Measurements from ENCODE around the gene DPH7.
A peak's percentile ranks its signal among the peaks of the same experiment; 100 is the strongest.
"Not testable (repeated sequence)": the region's sequence is repeated elsewhere in the genome, so short reads cannot be mapped to it uniquely, and the experiment has no call there.

DPH7 gene

DNA sequence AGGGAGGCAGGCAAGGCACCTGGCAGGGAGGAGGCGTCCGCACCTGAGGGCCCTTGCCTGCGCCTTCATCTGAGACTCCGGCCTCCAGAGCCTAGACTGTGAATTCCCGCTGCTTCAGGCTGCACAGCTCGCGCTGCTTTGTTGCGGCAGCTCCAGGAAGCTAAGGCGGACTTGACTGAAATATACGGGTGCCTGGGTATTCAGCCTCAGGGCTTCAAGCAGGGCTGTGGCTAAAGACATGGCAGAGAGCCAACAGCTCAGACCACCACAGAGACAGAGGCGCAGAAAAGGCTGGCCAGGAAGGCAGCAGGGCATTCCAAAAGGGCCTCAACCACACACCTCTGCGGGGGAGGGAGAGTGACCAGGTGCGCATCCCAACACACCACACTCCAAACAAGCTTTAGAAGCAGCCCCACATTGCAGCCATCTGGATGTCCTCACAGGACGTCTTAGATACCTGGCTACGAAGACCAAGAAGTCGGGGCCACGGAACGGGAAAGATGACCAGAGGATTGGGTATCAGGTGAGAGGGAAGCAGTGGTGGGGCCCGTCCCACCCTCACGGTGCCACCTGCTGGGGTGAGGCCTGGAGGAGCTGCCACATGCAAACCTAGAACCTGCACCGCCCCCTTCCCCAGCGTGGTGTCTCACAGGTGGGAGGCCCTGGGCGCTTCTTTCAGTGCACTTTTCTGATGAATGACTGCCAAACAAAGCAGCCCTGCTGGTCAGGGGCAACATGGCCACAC is 1.7 kb upstream of the DPH7 start:
- H3K36me3 Mint-ChIP-seq = peaks cover 17% of the 10 kb centered on the region
- no peak overlapping the region for H3K4me3 Mint-ChIP-seq
- no peak overlapping the region for H3K27ac Mint-ChIP-seq
- peaks cover 32% of the 10 kb centered on the region for H3K4me1 Mint-ChIP-seq
- H3K27me3 Mint-ChIP-seq = no peaks in the 10 kb centered on the region
- no peak for DNase-seq
- CTCF ChIA-PET = interaction anchor here (0.6 to 1.9 kb wide), 6 partner anchors 8 to 115 kb away, joined by 3 to 12 read pairs (median 4); partner anchors contain the start of gene MRPL41
- H3K9me3 Mint-ChIP-seq = no peaks in the 10 kb centered on the region

DNA sequence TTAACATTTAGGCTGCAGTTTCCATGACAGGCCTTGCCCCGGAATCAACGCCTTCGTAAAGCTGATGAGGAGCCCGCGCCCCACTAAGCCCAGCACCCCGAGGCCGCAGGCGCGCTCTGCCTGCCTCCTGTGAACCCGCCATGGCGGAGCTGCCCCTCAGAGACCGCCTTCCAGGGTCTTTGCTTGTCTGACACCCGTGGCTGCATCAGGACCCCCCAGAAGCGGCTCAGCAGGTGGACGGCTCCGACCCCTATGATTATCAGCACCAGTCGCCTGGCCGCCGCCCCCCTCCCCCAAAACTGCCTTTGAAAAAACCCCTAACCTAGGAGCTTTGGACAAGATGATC is 507 bp upstream of the DPH7 start:
- Mint-ChIP-seq H3K27ac (peak overlapping the region; percentile 74), H3K4me3 (peak overlapping the region; percentile 82), H3K36me3 (peaks cover 25% of the 10 kb centered on the region), H3K4me1 (peaks cover 35% of the 10 kb centered on the region), H3K27me3 (no peaks in the 10 kb centered on the region), H3K9me3 (no peaks in the 10 kb centered on the region)
- CTCF ChIA-PET = interaction anchor here (0.6 to 1.9 kb wide), 6 partner anchors 9 to 217 kb away, joined by 3 to 12 read pairs (median 4); partner anchors contain the start of genes MRPL41 and ZMYND19
- DNase-seq = no peak

DNA sequence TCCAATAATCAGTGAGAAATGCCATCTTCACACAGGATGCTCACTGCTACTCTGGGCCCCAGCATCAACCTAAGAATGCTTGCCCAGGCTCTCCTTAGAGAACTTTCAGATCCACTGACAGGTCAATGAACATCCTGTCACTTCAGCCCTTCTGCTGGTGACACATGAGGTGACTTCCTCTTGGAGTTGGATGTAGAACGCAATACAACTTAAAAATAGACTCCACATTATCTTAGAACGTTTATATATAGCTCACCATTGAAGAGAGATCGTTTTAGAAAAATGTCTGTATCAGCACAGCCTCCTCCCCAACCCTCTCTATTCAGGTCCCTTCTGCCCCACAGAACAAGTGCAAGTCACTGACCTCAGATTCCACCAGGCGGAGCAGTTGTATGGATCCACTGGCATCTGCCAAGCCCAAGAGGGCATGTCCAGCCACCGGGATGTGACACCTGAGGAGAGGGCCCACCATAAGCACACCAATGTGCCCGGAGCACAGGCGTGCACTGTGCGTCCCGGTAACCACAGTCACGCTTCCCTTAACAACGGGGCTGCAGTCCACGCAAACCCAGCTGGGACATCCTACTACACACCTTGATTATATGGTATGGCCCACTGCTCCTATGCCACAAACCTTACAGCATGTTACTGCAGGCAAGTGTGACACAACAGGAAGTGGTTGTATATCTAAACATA is 2.9 kb downstream of the DPH7 start:
- CTCF ChIA-PET = interaction anchor here (1.1 to 1.6 kb wide), 2 partner anchors 24 to 41 kb away, joined by 4 to 5 read pairs; partner anchors contain the start of gene MRPL41
- Mint-ChIP-seq H3K36me3 (peaks cover 33% of the 10 kb centered on the region), H3K4me1 (peaks cover 35% of the 10 kb centered on the region), H3K27ac (peak overlapping the region; percentile 72), H3K27me3 (no peaks in the 10 kb centered on the region), H3K9me3 (no peaks in the 10 kb centered on the region), H3K4me3 (peak overlapping the region; percentile 47)
- no peak for DNase-seq

DNA sequence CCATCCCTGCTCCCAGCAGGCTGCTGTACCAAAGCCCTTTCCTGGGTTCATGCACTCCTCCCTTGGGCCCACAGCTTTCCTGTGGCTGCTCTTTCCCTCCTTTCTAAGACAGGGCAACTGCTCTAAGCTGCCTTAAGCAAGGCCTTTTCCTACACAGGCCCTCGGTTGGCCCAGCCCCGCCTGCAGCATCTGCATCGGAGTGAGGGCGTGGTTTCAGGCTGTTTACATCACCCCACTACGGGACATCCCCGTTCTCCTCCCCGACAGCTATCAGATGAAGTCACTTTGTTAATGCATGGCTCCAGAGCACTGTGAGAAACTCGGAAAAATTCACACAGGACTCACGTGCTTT is 3.4 kb downstream of the DPH7 start:
- no peaks in the 10 kb centered on the region for H3K9me3 Mint-ChIP-seq
- no peak overlapping the region for H3K4me3 Mint-ChIP-seq
- DNase-seq = no peak
- no peaks in the 10 kb centered on the region for H3K27me3 Mint-ChIP-seq
- H3K27ac Mint-ChIP-seq = peak overlapping the region; percentile 50
- peaks cover 38% of the 10 kb centered on the region for H3K36me3 Mint-ChIP-seq
- CTCF ChIA-PET = no interaction called here
- peaks cover 36% of the 10 kb centered on the region for H3K4me1 Mint-ChIP-seq

DNA sequence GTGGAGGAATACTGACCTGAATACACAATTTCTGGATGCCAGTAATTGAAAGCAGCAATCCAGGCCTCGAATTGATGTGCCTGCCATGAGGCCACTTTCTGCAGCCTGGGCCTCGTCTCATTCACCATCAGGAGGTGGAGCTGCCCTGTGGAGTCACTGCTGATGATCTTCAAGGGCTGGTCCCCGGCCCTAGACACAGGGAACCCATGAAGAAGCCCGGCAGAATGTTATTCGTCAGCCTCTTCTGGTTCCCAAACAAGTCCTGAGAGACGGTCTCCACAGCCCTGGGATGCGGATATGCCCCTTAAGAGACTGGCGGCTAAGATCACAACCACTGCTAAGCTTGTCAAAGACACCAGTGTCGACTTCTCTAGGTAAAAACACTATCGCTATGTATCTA is 4.5 kb downstream of the DPH7 start:
- no peak overlapping the region for H3K27ac Mint-ChIP-seq
- peaks cover 40% of the 10 kb centered on the region for H3K36me3 Mint-ChIP-seq
- DNase-seq = no peak
- no peaks in the 10 kb centered on the region for H3K9me3 Mint-ChIP-seq
- no peak overlapping the region for H3K4me3 Mint-ChIP-seq
- CTCF ChIA-PET = interaction anchor here (1.2 kb wide), 1 partner anchor 14 kb away, joined by 3 read pairs; no protein-coding TSS in a partner anchor
- H3K4me1 Mint-ChIP-seq = peaks cover 36% of the 10 kb centered on the region
- no peaks in the 10 kb centered on the region for H3K27me3 Mint-ChIP-seq

DNA sequence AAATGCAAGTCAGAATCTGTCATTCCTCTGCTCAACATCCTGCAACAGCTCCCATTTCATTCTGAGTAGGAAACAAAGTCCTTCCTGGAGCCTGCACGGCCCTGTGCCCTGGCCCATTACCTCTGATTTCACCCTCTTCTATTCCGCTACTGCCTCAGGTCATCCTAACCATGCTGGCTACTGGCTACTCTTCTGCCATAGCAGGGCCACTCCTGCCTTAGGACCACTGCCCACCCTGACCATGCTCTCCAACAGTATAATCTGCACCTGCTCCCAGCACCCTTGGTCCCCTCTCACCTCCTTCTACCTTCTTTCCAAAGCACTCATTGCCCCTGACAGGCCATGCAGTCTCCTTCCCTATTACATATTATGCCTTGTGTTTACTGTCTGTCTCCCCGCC is 8.2 kb downstream of the DPH7 start:
- CTCF ChIA-PET = no interaction called here
- no peak for DNase-seq
- no peaks in the 10 kb centered on the region for H3K27me3 Mint-ChIP-seq
- peaks cover 8% of the 10 kb centered on the region for H3K4me1 Mint-ChIP-seq
- no peak overlapping the region for H3K4me3 Mint-ChIP-seq
- no peaks in the 10 kb centered on the region for H3K9me3 Mint-ChIP-seq
- H3K36me3 Mint-ChIP-seq = peaks cover 35% of the 10 kb centered on the region
- H3K27ac Mint-ChIP-seq = no peak overlapping the region

DNA sequence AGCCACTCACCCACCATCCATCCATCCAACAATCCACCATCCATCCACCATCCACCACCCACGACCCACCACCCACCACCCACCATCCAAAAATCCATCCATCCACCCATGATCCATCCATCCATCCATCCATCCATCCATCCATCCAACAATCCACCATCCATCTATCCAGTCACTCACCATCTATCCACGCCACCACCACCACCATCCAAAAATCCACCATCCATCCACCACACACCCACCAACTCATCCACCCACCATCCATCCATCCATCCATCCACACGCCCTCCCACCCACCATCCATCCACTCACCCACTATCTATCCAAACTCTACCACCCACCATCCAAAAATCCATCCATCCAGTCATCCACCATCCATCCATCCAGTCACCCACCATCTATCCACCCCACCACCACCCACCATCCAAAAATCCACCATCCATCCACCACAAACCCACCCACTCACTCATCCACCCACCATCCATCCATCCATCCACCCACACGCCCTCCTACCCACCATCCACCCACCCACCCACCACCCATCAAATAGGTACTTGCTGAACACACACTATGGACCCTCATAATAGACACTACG is 9.0 kb downstream of the DPH7 start:
- Mint-ChIP-seq H3K27me3 (no peaks in the 10 kb centered on the region), H3K4me3 (no peak overlapping the region), H3K36me3 (peaks cover 29% of the 10 kb centered on the region), H3K4me1 (peaks cover 4% of the 10 kb centered on the region), H3K9me3 (no peaks in the 10 kb centered on the region), H3K27ac (no peak overlapping the region)
- CTCF ChIA-PET = no interaction called here
- DNase-seq = no peak

DNA sequence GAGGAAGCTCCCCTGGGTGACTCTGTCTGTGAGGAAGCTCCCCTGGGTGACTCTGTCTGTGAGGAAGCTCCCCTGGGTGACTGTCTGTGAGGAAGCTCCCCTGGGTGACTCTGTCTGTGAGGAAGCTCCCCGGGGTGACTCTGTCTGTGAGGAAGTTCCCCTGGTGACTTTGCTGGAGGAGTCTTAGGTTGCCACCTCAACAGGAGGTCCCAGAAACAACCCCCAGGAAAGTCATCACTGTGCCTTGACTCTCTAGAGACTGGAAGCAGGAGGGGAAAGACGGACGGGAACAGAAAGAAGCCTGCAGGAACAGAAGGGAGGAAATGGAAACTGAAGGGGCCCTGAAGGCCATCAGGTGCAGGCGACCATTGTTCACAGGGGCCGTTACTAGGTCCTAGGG is 10.3 kb downstream of the DPH7 start:
- H3K4me3 Mint-ChIP-seq, H3K4me1 Mint-ChIP-seq, H3K27me3 Mint-ChIP-seq, DNase-seq, H3K27ac Mint-ChIP-seq, H3K9me3 Mint-ChIP-seq, CTCF ChIA-PET: not testable (repeated sequence)
- H3K36me3 Mint-ChIP-seq = peaks cover 31% of the 10 kb centered on the region

DNA sequence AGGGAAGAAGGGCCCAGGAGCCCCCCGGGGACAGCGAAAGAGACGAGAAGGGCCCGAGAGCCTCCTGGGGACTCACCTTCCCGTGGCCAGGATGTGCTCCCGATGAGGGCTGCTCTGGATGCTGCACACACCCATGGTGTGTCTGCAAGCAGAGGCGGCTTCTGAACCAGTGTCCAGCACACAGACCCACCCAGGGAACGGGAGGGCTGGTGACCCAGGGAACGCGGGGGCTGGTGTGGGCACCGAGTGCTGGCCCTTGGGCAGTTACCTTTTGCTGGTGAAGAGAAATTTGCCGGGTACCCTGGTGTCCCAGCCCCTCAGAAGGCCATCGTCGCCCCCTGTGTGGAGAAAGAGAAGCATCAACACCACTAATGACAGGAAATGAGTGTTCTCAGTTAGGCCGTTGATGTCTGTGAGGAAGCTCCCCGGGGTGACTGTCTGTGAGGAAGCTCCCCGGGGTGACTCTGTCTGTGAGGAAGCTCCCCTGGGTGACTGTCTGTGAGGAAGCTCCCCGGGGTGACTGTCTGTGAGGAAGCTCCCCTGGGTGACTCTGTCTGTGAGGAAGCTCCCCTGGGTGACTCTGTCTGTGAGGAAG is 13.8 kb downstream of the DPH7 start:
- H3K27ac Mint-ChIP-seq = no peak overlapping the region
- H3K4me3 Mint-ChIP-seq = no peak overlapping the region
- peaks cover 27% of the 10 kb centered on the region for H3K36me3 Mint-ChIP-seq
- no peak for DNase-seq
- CTCF ChIA-PET = interaction anchor here (1.2 kb wide), 1 partner anchor 13 kb away, joined by 4 read pairs; no protein-coding TSS in a partner anchor
- H3K27me3 Mint-ChIP-seq = no peaks in the 10 kb centered on the region
- H3K9me3 Mint-ChIP-seq = no peaks in the 10 kb centered on the region
- no peaks in the 10 kb centered on the region for H3K4me1 Mint-ChIP-seq

DNA sequence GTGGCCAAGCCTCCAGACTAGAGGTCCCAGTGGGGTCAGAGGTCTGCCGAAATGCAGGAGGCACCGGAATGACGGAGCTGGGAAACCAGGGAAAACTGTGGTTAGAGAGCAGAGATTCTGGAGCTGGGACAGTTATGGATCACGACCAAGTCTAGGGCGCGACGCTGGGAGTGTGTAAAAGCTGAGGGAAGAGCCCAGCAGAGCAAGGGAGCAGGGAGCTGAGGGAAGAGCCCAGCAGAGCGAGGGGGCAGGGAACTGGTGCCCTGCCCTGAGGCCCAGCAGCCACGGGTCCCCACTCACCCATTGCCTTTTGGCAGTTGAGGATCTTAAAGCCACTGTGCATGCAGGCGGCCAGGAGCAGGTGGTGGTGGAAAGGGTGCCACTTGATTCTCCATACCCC is 14.6 kb downstream of the DPH7 start:
- DNase-seq = no peak
- Mint-ChIP-seq H3K9me3 (no peaks in the 10 kb centered on the region), H3K4me1 (peaks cover 2% of the 10 kb centered on the region), H3K36me3 (peaks cover 34% of the 10 kb centered on the region), H3K27me3 (no peaks in the 10 kb centered on the region), H3K4me3 (no peak overlapping the region), H3K27ac (no peak overlapping the region)
- CTCF ChIA-PET = interaction anchor here (1.2 kb wide), 1 partner anchor 14 kb away, joined by 4 read pairs; no protein-coding TSS in a partner anchor

DNA sequence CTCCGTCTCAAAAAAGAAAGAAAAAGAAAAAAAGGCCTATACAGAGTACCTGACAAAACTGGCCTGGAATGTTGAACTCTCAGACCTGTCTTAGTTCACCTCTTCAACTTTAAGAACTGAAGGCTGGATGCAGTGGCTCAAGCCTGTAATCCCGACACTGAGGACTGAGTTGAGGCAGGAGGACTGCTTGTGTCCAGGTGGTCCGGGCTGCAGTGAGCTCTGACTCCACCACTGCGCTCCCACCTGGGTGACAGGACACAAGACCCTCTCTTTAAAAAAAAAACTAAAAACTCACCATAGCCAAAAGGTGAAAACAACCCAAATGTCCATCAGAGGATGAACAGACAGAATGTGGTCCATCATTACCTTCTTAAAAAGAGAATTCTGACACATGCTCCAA is 20.6 kb downstream of the DPH7 start:
- H3K4me3 Mint-ChIP-seq = no peak overlapping the region
- H3K4me1 Mint-ChIP-seq = peaks cover 8% of the 10 kb centered on the region
- CTCF ChIA-PET = interaction anchor here (0.7 kb wide), 1 partner anchor 458 kb away, joined by 3 read pairs; no protein-coding TSS in a partner anchor
- H3K9me3 Mint-ChIP-seq = no peaks in the 10 kb centered on the region
- peaks cover 38% of the 10 kb centered on the region for H3K36me3 Mint-ChIP-seq
- no peak for DNase-seq
- no peak overlapping the region for H3K27ac Mint-ChIP-seq
- no peaks in the 10 kb centered on the region for H3K27me3 Mint-ChIP-seq

DNA sequence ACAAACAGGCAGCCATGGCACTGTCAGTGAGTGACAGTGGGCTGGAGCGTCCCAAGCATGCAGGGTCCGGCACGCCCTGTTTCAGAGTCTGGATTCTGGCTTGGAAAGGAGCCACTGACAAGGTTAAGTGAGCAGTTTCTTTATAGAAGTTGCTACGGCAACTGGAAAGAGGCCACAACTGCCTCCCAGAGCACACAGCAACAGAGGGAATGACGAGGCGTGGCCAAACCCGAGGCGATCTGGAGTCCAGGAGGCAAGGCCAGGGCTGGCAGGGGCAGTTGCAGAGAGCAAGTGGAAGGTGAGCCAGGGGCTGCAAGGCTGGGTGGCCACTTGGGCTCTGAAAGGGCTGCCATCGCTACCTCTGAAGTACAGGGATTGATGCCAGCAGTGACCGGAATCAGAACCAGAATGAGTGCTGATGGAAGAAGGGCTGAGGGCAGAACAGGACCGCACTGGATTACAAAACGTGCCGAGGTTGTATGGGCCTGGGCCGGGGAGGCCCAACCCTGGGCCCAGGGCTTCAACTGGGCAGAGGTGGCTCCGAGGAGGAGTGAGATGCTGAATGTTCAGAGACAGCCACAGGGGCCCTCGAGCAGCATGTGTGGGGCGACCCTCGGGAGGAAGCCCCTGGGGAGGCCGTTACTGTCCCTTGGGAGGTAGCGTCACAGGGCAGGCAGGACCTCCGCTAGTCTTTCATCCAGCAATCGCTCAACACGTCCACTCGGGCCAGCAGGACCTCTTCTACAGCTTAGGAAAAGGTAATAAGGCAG is 22.5 kb downstream of the DPH7 start:
- H3K4me1 Mint-ChIP-seq = peaks cover 16% of the 10 kb centered on the region
- H3K27me3 Mint-ChIP-seq = no peaks in the 10 kb centered on the region

DNA sequence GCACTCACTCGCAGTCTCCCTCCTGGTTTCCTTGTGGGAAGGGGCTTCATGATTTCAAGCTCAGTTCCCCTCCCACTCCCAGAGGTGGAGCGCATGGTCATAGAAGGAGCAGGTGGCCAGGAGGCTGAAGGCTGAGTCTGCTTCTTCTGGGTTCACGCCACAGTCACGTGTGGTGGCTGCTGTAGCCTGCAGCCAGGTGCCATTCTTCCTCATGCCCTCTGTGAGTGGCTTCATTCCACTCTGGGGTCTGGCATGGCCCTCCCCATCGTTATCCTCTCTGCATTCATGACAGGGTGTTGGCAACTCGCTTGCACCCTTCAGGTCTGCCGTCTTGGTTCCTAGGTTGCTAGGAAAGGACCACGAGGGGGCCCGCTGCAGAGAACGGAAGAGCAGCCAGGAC is 23.5 kb downstream of the DPH7 start:
- CTCF ChIA-PET = no interaction called here
- H3K4me1 Mint-ChIP-seq = peaks cover 18% of the 10 kb centered on the region
- no peak overlapping the region for H3K27ac Mint-ChIP-seq
- no peaks in the 10 kb centered on the region for H3K27me3 Mint-ChIP-seq
- H3K4me3 Mint-ChIP-seq = no peak overlapping the region
- no peak for DNase-seq
- peaks cover 32% of the 10 kb centered on the region for H3K36me3 Mint-ChIP-seq
- H3K9me3 Mint-ChIP-seq = no peaks in the 10 kb centered on the region

More for the DNA sequence above, 22.5 kb downstream of the DPH7 start:
- Mint-ChIP-seq H3K9me3 (no peaks in the 10 kb centered on the region), H3K4me3 (no peak overlapping the region), H3K36me3 (peaks cover 33% of the 10 kb centered on the region), H3K27ac (peak overlapping the region; percentile 56)
- CTCF ChIA-PET = no interaction called here
- no peak for DNase-seq

DNA sequence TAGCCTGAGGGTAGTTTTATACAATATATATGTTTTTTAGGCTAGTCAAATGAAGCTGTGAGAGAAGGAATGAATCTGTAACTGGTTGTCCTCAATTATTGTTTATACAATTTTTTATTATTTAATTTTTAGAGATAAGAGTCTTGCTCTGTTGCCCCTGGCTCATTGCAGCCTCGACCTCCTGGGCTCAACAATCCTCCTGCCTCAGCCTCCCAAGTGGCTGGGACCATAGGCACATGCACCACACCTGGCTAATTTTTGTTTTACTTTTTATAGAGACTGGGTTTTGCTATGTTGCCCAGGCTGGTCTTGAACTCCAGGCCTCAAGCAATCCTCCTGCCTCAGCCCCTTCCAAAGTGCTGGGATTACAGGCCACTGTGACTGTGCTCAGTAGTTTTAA is 24.4 kb downstream of the DPH7 start:
- Mint-ChIP-seq H3K4me1 (peaks cover 23% of the 10 kb centered on the region), H3K27me3 (no peaks in the 10 kb centered on the region), H3K36me3 (peaks cover 25% of the 10 kb centered on the region), H3K9me3 (no peaks in the 10 kb centered on the region), H3K4me3 (no peak overlapping the region), H3K27ac (peak overlapping the region; percentile 21)
- CTCF ChIA-PET = interaction anchor here (0.6 kb wide), 1 partner anchor 18 kb away, joined by 3 read pairs; no protein-coding TSS in a partner anchor
- no peak for DNase-seq

Measured in activated naive CD4-positive, alpha-beta T cell treated with anti-CD3 and anti-CD28 coated beads, Interleukin-2, amount 10 ng/mL, durations not matched to agents 7 days and 5 days (primary cell).